C1 segment of cervical spinal cord (tissue), 14 donors: ENCODE results near the gene CCDC6.
"Not testable (repeated sequence)": the region's sequence is repeated elsewhere in the genome, so short reads cannot be mapped to it uniquely, and the experiment has no call there.

ENCODE experiments used
- DNase-seq, 14 donors: peaks; one replicate each; lab custom pipeline; 2025; lab: John Stamatoyannopoulos, UW

CCDC6 gene

DNA sequence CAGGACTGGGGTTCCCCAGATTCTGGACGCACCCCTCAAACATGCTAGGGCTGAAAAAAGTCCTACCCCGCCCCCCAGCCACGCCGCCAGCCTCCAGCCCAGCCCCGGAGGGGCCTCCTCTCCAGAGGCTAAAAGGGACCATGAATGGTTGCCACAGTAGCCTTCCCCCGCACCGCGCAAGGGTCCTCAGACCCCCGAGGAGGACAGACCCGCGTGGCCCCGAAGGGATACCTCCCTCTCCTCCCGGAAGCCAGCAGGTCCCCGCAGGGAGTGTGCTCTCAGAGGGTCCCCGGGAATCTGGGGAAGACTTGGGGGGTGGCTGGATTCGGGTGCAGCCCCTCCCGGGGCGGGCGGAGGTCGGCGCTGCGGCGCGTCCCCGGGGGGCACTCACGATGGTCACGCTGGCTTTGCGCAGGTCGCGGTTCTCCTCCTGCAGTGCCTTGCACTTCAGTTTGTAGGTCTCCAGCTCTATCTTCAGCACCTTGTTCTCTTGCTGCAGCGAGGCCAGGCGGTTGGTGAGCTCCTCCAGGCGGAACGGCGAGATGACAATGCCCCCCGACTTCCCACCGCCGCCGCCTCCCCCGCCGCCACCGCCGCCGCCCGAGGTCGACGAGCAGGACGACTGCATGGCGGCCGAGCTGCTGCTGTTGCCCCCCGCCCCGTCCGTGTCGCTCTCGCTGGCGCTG is 482 bp downstream of the CCDC6 start:
- peak in 3 of 14 donors; percentile 57 to 63 (median 60) for DNase-seq

DNA sequence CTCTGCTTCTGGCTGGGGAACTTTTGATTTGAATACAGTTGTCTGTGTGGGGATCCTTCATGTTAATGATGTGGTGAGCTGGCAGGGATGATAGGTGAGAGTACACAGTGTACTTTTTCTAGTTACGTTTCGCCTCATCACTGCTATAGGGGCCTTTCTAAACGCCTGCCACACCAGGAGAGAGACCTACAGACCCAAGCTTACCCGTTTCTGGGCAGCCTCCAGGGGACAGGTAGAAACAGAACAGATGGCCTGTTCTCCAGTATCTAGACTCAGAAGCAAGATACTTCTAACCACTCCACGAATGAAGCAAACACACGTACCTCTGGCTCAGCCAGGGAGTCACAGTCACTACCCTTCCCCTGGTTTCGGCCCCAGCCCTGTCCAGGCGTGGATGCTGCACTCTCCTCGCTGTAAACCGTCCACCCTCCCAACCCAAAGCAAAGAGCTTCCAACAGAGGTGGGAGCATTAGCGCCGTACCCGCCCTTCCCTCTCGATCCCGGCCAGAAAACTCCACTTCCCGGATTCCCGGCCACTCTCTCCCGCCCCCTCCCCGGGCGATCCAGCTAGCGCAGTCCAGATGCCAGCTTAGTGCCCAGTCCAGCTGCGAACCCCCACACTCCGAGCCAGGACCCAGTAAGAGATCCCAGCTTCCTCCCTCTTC is 1.2 kb downstream of the CCDC6 start:
- peak in 5 of 14 donors; percentile 47 to 60 (median 53) for DNase-seq

DNA sequence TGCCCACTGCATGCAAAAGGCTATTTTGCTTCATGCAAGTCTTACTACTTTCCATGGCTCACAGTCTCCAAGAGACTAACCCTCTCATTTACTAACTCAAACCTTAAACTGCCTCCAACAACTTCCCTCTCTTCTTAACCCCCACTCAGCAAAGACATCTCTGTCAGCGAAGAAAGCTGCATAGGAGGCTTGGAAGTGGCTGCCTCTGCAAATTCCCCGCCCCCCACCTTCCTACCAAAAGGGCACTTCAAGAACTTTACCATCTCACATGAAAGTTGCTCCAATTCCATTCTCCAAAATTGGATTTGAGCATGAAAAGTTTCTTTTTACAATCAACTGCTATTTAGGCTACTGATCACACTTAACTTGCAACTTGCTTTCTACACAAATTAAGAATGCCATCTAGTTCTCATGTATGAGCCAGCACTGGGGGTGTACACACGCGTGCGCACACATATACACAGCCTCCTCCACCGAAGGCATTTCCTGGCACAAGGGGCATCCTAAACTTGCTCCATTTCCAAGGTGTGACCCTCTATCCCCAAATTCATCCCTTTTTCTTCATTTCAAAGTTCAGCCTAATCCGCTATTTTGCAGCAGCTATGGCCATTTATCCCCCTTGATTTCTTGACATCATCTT is 1.8 kb downstream of the CCDC6 start:
- DNase-seq = no peak

DNA sequence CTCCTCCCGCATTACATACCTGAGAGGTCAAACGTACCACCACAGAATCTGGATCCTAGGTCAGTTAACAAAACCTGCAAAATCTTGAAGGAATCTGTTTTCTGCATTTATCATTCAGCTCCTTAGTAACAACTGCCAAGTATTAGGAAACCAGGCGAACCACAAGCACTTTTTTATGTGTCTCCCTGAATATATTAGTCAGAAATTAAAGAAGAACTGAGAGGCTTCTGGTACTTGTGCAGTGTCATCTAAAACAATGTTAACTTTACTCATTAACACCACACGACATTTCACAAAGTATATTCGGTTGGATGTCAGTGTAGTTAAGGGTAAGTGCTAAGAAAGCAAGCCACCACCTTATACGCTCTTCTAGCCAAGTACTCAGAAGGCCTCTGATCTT is 2.5 kb downstream of the CCDC6 start:
- no peak for DNase-seq

DNA sequence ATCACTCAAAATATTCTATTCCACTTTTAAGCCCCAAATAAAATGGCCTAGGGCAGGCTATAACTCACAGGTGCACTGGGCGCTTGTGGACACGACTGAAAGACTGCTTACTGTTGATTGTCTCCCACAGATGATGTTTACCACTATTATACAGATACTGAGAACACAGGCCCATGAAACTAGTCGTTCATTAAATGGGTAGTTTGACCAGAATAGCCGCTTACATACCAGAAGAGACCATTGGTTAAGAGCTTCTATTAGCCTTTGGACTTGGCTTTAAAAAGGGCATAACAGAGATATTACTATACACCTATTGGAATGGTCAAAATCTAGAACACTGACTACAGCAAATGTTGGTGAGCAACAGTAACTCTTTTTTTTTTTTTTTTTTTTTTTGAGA is 4.3 kb downstream of the CCDC6 start:
- DNase-seq = no peak

DNA sequence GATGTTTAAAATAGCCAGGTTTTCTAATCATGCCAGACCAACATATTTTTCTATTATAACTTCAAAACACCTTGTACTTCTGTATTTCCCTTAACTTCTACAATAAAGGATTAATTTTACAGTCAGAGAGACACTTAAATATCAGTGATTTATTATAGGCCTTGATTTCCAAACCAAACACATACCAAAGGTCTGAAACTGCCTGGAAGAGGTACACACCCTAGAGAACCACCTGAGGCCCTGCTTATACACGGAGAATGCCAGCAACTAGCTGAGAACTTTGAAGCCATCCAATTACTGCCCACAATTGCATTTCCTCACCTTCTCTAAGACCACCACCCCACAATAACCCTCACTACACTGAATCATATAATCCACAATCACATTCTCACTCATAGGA is 4.9 kb downstream of the CCDC6 start:
- no peak for DNase-seq

GRCh38 chr10:59900048-59900727 is 6.2 kb downstream of the CCDC6 start:
- no peak for DNase-seq

DNA sequence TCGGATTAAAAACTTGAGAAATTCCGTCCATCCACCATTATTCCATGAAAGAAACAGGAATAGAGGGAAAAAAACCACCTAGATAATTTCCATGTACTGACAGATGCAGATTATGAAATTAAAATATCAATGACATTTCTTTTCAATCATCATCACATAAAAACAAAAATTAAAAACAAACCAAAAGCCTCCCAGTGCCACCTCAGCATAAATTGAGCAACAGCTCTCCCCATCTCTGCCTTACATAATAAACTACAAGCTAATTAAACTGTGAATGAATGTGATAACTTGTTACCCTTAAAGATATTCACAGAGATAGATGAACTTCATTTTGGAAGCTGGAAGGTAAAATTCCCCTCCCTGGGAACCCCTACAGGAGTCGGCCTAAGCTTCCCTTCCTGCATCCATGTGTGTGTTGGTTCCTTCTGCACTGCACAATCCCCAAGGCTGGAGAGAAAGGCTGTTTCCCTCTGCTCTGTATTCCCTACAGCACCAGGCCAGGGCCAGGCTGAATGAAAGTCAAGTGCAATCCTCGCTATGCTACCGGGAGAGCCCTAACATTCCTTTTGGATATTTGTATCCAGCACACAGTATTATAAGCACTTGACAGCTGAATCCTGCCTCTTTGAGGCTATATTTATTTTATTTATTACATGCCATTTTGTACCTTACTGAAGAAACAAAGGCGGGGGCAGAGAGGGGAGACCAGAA is 8.1 kb downstream of the CCDC6 start:
- peak in 1 of 14 donors; percentile 10 for DNase-seq

DNA sequence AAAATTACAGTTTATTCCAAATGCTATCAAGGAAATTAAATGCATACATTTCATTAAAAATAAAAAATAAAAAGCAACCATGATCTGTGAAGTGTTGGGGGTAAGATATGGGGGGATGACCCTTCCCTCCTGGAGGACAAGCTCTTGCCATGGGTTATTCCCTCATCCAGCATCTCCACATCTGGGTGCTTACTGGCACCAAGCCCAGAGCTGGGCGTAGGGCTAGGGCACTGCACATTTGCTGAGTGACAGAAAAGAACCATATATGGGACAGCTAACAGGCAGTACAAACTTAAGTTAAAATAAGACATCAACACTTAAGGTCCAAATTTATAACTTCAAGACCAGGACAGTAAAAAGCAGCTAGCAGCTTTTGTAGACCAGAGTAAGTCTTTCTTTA is 10.2 kb downstream of the CCDC6 start:
- no peak for DNase-seq

DNA sequence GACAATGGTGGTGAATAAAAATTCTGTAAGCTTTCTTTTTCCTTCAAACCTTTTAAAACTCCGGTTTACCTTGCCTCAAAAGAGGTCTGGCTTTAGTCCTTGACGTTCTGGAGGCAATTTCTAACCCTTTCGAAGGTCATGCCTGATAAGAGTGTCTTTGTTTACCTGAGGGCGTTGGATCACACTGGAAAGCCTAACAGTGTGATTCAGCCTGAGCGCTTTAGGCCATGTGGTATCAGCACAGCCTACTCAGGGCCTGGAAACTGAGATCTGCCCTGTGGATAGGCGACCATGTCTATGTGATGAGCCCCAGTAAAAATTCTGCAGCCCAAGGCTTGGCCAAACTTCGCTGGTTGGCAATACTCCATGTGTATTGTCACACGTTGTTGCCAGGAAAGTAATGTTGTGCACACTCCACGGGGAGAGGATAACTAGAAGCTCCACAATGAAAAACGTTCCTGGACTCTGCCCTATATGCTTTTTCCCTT is 10.7 kb downstream of the CCDC6 start:
- DNase-seq = peak in 1 of 14 donors; percentile 35

DNA sequence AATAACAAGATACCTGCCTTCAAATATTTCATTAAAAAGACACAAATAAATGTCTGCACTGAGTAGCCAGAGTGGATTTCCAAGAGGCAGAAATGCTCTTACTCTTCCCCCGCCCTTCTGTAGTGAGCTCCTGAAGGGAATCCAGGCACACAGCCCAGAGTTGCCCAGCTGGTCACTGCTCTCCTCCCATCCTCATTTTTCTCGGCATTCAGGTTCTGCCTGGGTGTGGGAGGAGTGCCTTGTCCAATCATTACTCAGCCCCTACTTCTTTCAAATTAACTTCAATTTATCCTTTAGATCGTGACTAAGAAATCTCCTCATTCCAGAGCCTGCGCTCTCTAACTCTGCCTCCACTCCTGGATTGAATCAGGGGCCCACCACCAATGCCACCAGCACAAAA is 12.2 kb downstream of the CCDC6 start:
- DNase-seq = peak in 8 of 14 donors; percentile 23 to 86 (median 52)

DNA sequence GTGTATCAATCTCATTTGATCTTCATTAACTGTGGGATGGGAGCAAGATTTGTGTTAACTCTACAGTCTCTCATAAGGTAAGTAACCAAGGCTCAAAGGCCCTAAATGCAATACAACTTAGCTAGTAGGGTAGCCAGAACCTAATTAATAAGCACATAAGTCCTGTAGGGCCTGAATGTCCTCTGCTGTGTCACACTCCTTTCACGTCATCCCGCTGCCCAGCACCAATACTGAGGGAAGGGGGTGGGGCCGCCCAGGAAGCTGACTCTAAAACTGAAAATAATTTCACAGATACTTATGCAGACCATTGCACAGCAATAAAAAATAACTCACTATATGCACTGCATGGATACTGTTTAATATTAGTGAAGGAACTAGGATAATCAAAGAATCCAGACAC is 13.7 kb downstream of the CCDC6 start:
- DNase-seq = no peak

DNA sequence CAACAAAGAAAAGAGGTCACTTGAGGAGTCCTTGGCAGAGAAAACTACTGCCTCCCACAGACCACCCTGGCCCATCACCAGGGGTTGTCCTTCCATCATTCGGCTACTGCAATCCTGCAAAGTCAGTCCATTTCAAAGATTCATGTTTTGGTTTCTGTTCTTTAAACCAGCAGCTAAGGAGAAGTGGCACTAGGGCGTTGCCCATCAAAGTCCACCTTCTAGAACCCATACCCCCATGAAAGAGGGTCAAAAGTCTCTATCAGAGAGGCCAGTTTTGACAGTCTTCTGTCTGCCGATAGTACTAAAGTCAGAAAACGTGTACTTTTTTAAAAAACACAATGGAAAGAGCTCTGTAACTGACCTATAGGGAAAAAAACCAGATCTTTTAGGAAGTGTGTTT is 14.4 kb downstream of the CCDC6 start:
- no peak for DNase-seq

DNA sequence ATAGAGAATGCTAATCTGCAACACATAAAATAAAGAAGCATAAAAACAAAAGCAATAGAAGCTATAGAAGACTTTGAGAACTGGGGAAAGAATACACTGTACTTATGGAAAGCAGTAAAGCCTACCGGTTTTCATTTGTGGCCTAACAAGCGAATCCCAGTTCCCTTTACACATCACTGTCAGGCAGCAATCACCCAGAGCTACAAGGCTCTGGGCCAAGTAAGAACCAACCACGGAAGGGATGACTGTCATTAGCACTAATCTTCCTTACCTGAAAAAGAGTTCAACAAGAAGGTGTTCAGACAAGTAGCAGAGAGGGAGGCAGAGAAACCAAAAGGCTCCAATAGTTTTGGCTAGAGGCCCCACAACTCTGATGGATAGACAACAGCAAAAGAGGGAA is 15.0 kb downstream of the CCDC6 start:
- no peak for DNase-seq

- DNase-seq = peak in 1 of 14 donors; percentile 26
Observed at GRCh38 chr10:59888781-59889435, 17.4 kb downstream of the CCDC6 start.

DNA sequence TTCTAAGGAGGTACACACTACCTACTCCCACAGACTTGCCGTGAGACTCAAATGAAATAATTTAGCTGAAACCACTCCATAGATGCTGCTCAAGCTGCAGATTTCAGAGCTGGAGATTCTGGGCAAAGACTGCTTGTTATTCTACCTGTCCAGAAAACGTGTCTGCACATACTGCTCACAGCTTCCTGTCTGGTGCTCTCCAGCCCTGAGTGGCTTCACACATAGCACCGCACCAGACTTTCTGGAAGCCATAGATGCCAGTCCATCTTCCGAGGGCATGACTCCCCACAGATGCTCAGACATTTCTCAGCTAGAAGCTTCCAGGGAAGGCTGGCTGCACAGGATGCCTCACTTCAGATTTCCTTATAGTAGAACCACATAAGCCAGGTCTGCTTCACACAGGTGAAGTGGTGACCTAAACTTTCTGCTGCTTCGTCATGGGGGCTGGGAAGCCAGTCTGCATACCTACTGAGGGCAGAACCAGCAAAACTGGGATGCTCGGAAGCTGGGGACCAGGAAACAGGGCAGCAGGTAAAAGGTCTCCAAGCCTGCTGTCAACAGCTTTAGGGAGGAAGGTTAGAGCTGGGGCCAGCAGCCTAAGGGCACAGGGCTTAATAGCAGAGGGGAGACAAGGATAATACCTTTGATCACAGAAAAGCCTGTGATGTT is 18.2 kb downstream of the CCDC6 start:
- peak in 1 of 14 donors; percentile 65 for DNase-seq

DNA sequence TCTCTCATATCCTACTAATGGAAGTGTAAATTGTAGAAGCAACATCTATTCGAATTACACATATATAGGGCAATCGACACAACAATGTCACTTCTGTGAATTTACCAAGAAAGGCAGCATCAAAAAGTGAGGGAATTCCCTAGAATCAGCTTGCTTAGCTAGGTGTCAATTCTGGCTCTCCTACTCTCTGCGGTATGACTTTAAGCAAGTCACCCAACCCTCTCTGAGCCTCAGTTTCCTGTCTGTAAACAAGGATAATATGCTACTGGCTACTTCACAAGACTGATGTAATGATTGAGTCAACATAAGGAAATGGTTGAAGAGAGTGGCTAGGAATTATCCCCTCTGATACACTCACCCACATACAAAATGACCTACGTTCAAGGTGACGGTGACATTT is 19.4 kb downstream of the CCDC6 start:
- no peak for DNase-seq

DNA sequence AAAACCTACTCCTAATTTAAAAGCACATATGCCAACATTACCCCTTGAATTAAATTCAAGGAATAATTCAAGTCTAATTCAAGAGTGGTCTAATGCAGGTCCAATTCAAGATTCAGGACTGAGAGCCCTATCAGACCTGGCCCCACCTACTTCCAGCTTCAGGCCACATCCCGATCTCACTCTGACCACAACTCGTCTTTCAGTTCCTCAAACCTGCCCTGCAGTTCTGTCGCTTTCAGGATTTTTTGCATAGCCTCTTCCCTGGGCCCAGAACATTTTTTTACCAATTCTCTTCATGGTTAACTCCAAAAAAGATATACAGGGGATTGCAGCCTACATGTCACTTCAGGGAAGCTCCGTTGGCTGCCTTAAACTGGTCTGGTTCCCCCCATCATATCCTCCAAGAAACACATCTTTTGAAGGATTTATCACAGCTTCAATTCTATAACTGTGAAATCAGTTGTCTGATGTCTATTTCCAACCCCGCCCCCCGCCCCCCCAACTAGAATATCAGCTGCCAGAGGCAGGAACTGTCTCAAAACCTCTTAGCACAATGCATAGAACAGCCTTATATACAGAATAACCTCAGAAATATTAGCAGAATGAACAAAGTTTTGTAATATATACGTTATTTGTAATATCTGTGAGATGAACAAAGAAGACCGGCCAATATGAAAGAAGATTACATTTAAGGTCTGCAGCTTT is 20.8 kb downstream of the CCDC6 start:
- peak in 3 of 14 donors; percentile 7 to 22 (median 22) for DNase-seq

- not testable (repeated sequence) for DNase-seq
Observed at GRCh38 chr10:59884893-59885292, 21.5 kb downstream of the CCDC6 start.

GRCh38 chr10:59881640-59882039 is 24.7 kb downstream of the CCDC6 start:
- DNase-seq = no peak
